BLaER1 treated with 17β-estradiol and CSF1 and Interleukin-3, amounts not matched to agents 10 nM and 100 nM (cell line): ENCODE results near the gene DOCK1.

Source experiments
- H3K27ac ChIP-seq, 11 experiments: shearing (Covaris generic); formaldehyde crosslinking; 2 replicates each; pipeline ENCODE4 v1.8.1; 2022
- H3K27me3 ChIP-seq, 11 experiments: shearing (Covaris generic); formaldehyde crosslinking; 2 replicates each; pipeline ENCODE4 v1.8.1; 2022
- H3K36me3 ChIP-seq, 11 experiments: shearing (Covaris generic); formaldehyde crosslinking; 2 replicates each; pipeline ENCODE4 v1.8.1; 2022
- H3K4me1 ChIP-seq, 10 experiments: shearing (Covaris generic); formaldehyde crosslinking; 2 replicates each; pipeline ENCODE4 v1.8.1; 2022
- H3K4me2 ChIP-seq, 11 experiments: shearing (Covaris generic); formaldehyde crosslinking; 2 replicates each; pipeline ENCODE4 v1.8.1; 2022
- H3K4me3 ChIP-seq, 10 experiments: shearing (Covaris generic); formaldehyde crosslinking; 2 replicates each; pipeline ENCODE4 v1.8.1; 2022
- H3K9ac ChIP-seq, 11 experiments: shearing (Covaris generic); formaldehyde crosslinking; 2 replicates each; pipeline ENCODE4 v1.8.1; 2022
- H3K9me3 ChIP-seq, 11 experiments: shearing (Covaris generic); formaldehyde crosslinking; replicated peaks in 1 of 11; 2 replicates each; pipeline ENCODE4 v1.8.1; 2022
- H4K20me1 ChIP-seq, 11 experiments: shearing (Covaris generic); formaldehyde crosslinking; 2 replicates each; pipeline ENCODE4 v1.8.1; 2022
- Cebpa-rat ChIP-seq, 11 experiments: shearing (Covaris generic); IDR thresholded peaks; 2 replicates each; pipeline ENCODE4 v1.8.1; 2022

Gene DOCK1

GRCh38 chr10:127015373-127015772 is 110.1 kb downstream of the DOCK1 start:
- Histone ChIP-seq H3K36me3 (no peaks in the 10 kb centered on the region), H3K27me3 (no peaks in the 10 kb centered on the region), H3K4me3 (no peak overlapping the region), H3K27ac (no peak overlapping the region), H3K9me3 (no peaks in the 10 kb centered on the region), H3K9ac (no peak overlapping the region), H4K20me1 (no peaks in the 10 kb centered on the region; a peak in 1 of 22 replicates), H3K4me2 (no peak overlapping the region), H3K4me1 (peaks cover 0 to 10% (median 7%) of the 10 kb centered on the region in 10 experiments; a peak in 8 of 20 replicates)
- no peak for TF ChIP-seq Cebpa-rat (IDR thresholded peaks at IDR 0.05)

- Histone ChIP-seq H3K27me3 (no peaks in the 10 kb centered on the region), H3K36me3 (no peaks in the 10 kb centered on the region), H3K4me1 (peaks cover 0 to 10% (median 7%) of the 10 kb centered on the region in 10 experiments; a peak in 8 of 20 replicates), H3K4me3 (no peak overlapping the region), H3K27ac (no peak overlapping the region), H4K20me1 (no peaks in the 10 kb centered on the region; a peak in 1 of 22 replicates), H3K9me3 (no peaks in the 10 kb centered on the region), H3K4me2 (no peak overlapping the region), H3K9ac (no peak overlapping the region)
- no peak for TF ChIP-seq Cebpa-rat (IDR thresholded peaks at IDR 0.05)
Measured at GRCh38 chr10:127016331-127016730, 111.1 kb downstream of the DOCK1 start.

- H3K4me3 ChIP-seq = no peak overlapping the region
- peaks cover 0 to 4% (median 3%) of the 10 kb centered on the region in 10 experiments; a peak in 7 of 20 replicates for H3K4me1 ChIP-seq
- no peak overlapping the region for H3K9ac ChIP-seq
- H3K27ac ChIP-seq = no peak overlapping the region
- no peaks in the 10 kb centered on the region for H3K36me3 ChIP-seq
- no peaks in the 10 kb centered on the region for H3K27me3 ChIP-seq
- H4K20me1 ChIP-seq = no peaks in the 10 kb centered on the region; a peak in 1 of 22 replicates
- no peak overlapping the region for H3K4me2 ChIP-seq
- no peak for TF ChIP-seq Cebpa-rat (IDR thresholded peaks at IDR 0.05)
- no peaks in the 10 kb centered on the region for H3K9me3 ChIP-seq
Measured at GRCh38 chr10:127017541-127018297, 112.5 kb downstream of the DOCK1 start.

GRCh38 chr10:127018298-127018650 is 113.0 kb downstream of the DOCK1 start:
- Histone ChIP-seq H3K4me3 (no peak overlapping the region), H3K4me2 (no peak overlapping the region), H3K9me3 (no peaks in the 10 kb centered on the region), H3K27me3 (no peaks in the 10 kb centered on the region), H3K4me1 (no peaks in the 10 kb centered on the region), H3K9ac (no peak overlapping the region), H3K27ac (no peak overlapping the region), H4K20me1 (no peaks in the 10 kb centered on the region; a peak in 1 of 22 replicates), H3K36me3 (no peaks in the 10 kb centered on the region)
- TF ChIP-seq Cebpa-rat (IDR thresholded peaks at IDR 0.05) = no peak

GRCh38 chr10:127018766-127019165 is 113.5 kb downstream of the DOCK1 start:
- no peaks in the 10 kb centered on the region for H3K9me3 ChIP-seq
- H3K4me1 ChIP-seq = no peaks in the 10 kb centered on the region
- TF ChIP-seq Cebpa-rat (IDR thresholded peaks at IDR 0.05) = no peak
- H3K27me3 ChIP-seq = no peaks in the 10 kb centered on the region
- no peak overlapping the region for H3K4me2 ChIP-seq
- H3K36me3 ChIP-seq = no peaks in the 10 kb centered on the region
- H4K20me1 ChIP-seq = no peaks in the 10 kb centered on the region; a peak in 1 of 22 replicates
- H3K9ac ChIP-seq = no peak overlapping the region
- H3K27ac ChIP-seq = no peak overlapping the region
- no peak overlapping the region for H3K4me3 ChIP-seq

- H3K27ac ChIP-seq = no peak overlapping the region
- H3K4me3 ChIP-seq = no peak overlapping the region
- no peaks in the 10 kb centered on the region for H3K27me3 ChIP-seq
- H3K4me2 ChIP-seq = no peak overlapping the region
- no peak overlapping the region for H3K9ac ChIP-seq
- H3K4me1 ChIP-seq = no peaks in the 10 kb centered on the region
- H3K9me3 ChIP-seq = no peaks in the 10 kb centered on the region
- H3K36me3 ChIP-seq = no peaks in the 10 kb centered on the region
- TF ChIP-seq Cebpa-rat (IDR thresholded peaks at IDR 0.05) = no peak
- H4K20me1 ChIP-seq = no peaks in the 10 kb centered on the region
Measured at GRCh38 chr10:127020260-127020659, 115.0 kb downstream of the DOCK1 start.

GRCh38 chr10:127021801-127022200 is 116.6 kb downstream of the DOCK1 start:
- H3K4me1 ChIP-seq = no peaks in the 10 kb centered on the region
- TF ChIP-seq Cebpa-rat (IDR thresholded peaks at IDR 0.05) = no peak
- no peak overlapping the region for H3K4me3 ChIP-seq
- H3K4me2 ChIP-seq = no peak overlapping the region
- H3K27me3 ChIP-seq = no peaks in the 10 kb centered on the region
- no peaks in the 10 kb centered on the region for H4K20me1 ChIP-seq
- H3K9ac ChIP-seq = no peak overlapping the region
- H3K9me3 ChIP-seq = no peaks in the 10 kb centered on the region
- no peaks in the 10 kb centered on the region for H3K36me3 ChIP-seq
- H3K27ac ChIP-seq = no peak overlapping the region

GRCh38 chr10:127024685-127025435 is 119.6 kb downstream of the DOCK1 start:
- Histone ChIP-seq H3K27me3 (no peaks in the 10 kb centered on the region), H3K9me3 (no peaks in the 10 kb centered on the region), H3K9ac (no peak overlapping the region), H3K4me1 (no peaks in the 10 kb centered on the region), H3K36me3 (no peaks in the 10 kb centered on the region), H4K20me1 (no peaks in the 10 kb centered on the region), H3K27ac (no peak overlapping the region), H3K4me2 (no peak overlapping the region), H3K4me3 (no peak overlapping the region)
- no peak for TF ChIP-seq Cebpa-rat (IDR thresholded peaks at IDR 0.05)

- Histone ChIP-seq H4K20me1 (no peaks in the 10 kb centered on the region), H3K4me1 (no peaks in the 10 kb centered on the region), H3K9me3 (no peaks in the 10 kb centered on the region), H3K27ac (no peak overlapping the region), H3K9ac (no peak overlapping the region), H3K27me3 (no peaks in the 10 kb centered on the region), H3K4me3 (no peak overlapping the region), H3K36me3 (no peaks in the 10 kb centered on the region), H3K4me2 (no peak overlapping the region)
- no peak for TF ChIP-seq Cebpa-rat (IDR thresholded peaks at IDR 0.05)
Measured at GRCh38 chr10:127027786-127028185, 122.6 kb downstream of the DOCK1 start.

GRCh38 chr10:127028556-127028955 is 123.3 kb downstream of the DOCK1 start:
- H4K20me1 ChIP-seq = no peaks in the 10 kb centered on the region
- H3K9me3 ChIP-seq = no peaks in the 10 kb centered on the region
- no peak overlapping the region for H3K9ac ChIP-seq
- H3K36me3 ChIP-seq = no peaks in the 10 kb centered on the region
- H3K27ac ChIP-seq = no peak overlapping the region
- no peak overlapping the region for H3K4me3 ChIP-seq
- TF ChIP-seq Cebpa-rat (IDR thresholded peaks at IDR 0.05) = no peak
- no peaks in the 10 kb centered on the region for H3K27me3 ChIP-seq
- no peak overlapping the region for H3K4me2 ChIP-seq
- no peaks in the 10 kb centered on the region for H3K4me1 ChIP-seq
